Adrenal gland (tissue), 12 donors: Measurements from ENCODE around the gene NAALADL2. TPM values are rescaled to one million over a fixed set of nuclear protein-coding genes. Genes with fewer than 3 reads are reported as not detected.

ENCODE experiments used
- DNase-seq, 7 donors: peaks; one replicate each; pipeline ENCODE4 v3.0.0-alpha.2; 2019 to 2020
- H3K27ac ChIP-seq, 5 donors: fragments of 200-600 bp; sonication (generic) in 4 of 5; 1 replicate in 3 of 5; 2 replicates in 2 of 5; pipeline versions ENCODE4 v1.5.1 to v1.8.0; 2016 to 2020; ENCODE audit warnings: mild to moderate bottlenecking in 1 of 5
- H3K27me3 ChIP-seq: fragments of 200-600 bp; 2 replicates; pipeline ENCODE4 v1.8.0; 2021
- H3K36me3 ChIP-seq, 2 donors: fragments of 200-600 bp; replicated peaks in 1 of 2; 1 replicate in 1 of 2; 2 replicates in 1 of 2; pipeline versions ENCODE4 v1.5.1 to v1.8.0; 2018 to 2022
- H3K4me1 ChIP-seq, 2 donors: fragments of 200-600 bp; replicated peaks in 1 of 2; 1 replicate in 1 of 2; 2 replicates in 1 of 2; pipeline versions ENCODE4 v1.5.1 to v1.8.0; 2018 to 2021
- H3K4me3 ChIP-seq, 4 donors: fragments of 200-600 bp; sonication (generic) in 3 of 4; one replicate each; pipeline ENCODE4 v1.5.1; 2016 to 2018
- H3K9me3 ChIP-seq, 3 donors: fragments of 200-600 bp; sonication (generic) in 1 of 3; replicated peaks in 1 of 3; 1 replicate in 2 of 3; 2 replicates in 1 of 3; pipeline versions ENCODE4 v1.5.1 to v1.8.0; 2016 to 2021
- CTCF ChIP-seq, 6 experiments: fragments of 450-650 bp in 4 of 6; fragments of 200-600 bp in 2 of 6; sonication (generic) in 1 of 6; IDR thresholded peaks; 1 replicate in 5 of 6; 2 replicates in 1 of 6; pipeline versions ENCODE4 v1.5.1 to v1.8.0; 2016 to 2021; ENCODE audit warnings: antibody characterized with exemption in 6 of 6, mild to moderate bottlenecking in 2 of 6, moderate library complexity in 1 of 6
- POLR2A ChIP-seq, 2 donors: fragments of 450-650 bp; IDR thresholded peaks; one replicate each; pipeline ENCODE4 v1.6.1; 2017; ENCODE audit warnings: antibody characterized with exemption in 2 of 2, mild to moderate bottlenecking in 2 of 2, moderate library complexity in 1 of 2
- WGBS, 4 donors: extraction: QIAGEN DNeasy Blood & Tissue Kit in 2 of 4; methylation state at CpG; one replicate each; pipeline versions ENCODE4 v1.1.5 to v1.1.7; 2013 to 2017; 5-methylcytosine and 5-hydroxymethylcytosine counted together
- intact Hi-C, 2 donors: fragments of 100-400 bp; cut with DNase I; formaldehyde crosslinking; loops; one replicate each; pipeline versions ENCODE4 v1.14.1 to v1.15.0; 2022 to 2023
- polyA plus RNA-seq, 3 donors: library from polyadenylated mRNA; stranded (reverse); fragments of 200-250 nt in 2 of 3; fragments of 350-450 nt in 1 of 3; fragmentation: Illumina TruSeq in 1 of 3; extraction: RNeasy Lipid Tissue Mini Kit (QIAGEN cat#74804) in 1 of 3; gene quantifications; one replicate each; pipeline ENCODE4 v1.2.3, GENCODE V29; 2013 to 2014
- total RNA-seq, 9 donors: library from RNA; depleted of rRNA in 4 of 9; stranded (reverse); fragments of >200 nt in 4 of 9; fragments of 120-200 nt in 1 of 9; fragmentation: NEBNext Ultra II Directional in 1 of 9; extraction: Animal tissue kit (Norgen Biotek cat#: 25700) in 1 of 9; gene quantifications; one replicate each; pipeline versions ENCODE4 v1.1.0 to v1.2.4, GENCODE V29; 2013 to 2023
- donor health status: healthy with polysubstance abuse.
- donor health status: Bipolar disorder and iron deficiency.
- donor health status: DM: yes; HTN: yes; CAD: no.
- donor health status: DM: no; HTN: no; CAD: no.
- donor health status: DM: no; HTN: no; CAD: no.
- donor health status: DM: yes; HTN: yes; CAD: no.

Gene NAALADL2
- total and polyA plus RNA-seq, 12 donors: 0.24 to 7.8 (median 4.8) TPM

GRCh38 chr3:175552929-175553328, 693.8 kb downstream of the NAALADL2 start:
- TF ChIP-seq POLR2A (IDR thresholded peaks at IDR 0.05) (no peak), CTCF (IDR thresholded peaks at IDR 0.05) (no peak)
- H3K4me1 ChIP-seq: no peaks in the 10 kb centered on the region
- H3K9me3 ChIP-seq: no peaks in the 10 kb centered on the region
- H3K4me3 ChIP-seq: no peak overlapping the region
- no peak overlapping the region for H3K27ac ChIP-seq
- 52 to 82% (median 72%) methylated on average over 1 of the region's 1 CpG for whole genome bisulfite sequencing, 4 donors
- DNase-seq: no peak
- no peaks in the 10 kb centered on the region for H3K36me3 ChIP-seq
- no peaks in the 10 kb centered on the region for H3K27me3 ChIP-seq
- intact Hi-C loops: no loop called here

GRCh38 chr3:175554801-175555200, 695.7 kb downstream of the NAALADL2 start:
- intact Hi-C loops: no loop called here
- DNase-seq: no peak
- Histone ChIP-seq H3K27ac (no peak overlapping the region), H3K27me3 (no peaks in the 10 kb centered on the region), H3K9me3 (no peaks in the 10 kb centered on the region), H3K4me1 (no peaks in the 10 kb centered on the region), H3K36me3 (no peaks in the 10 kb centered on the region), H3K4me3 (no peak overlapping the region)
- no peak for TF ChIP-seq POLR2A (IDR thresholded peaks at IDR 0.05)
- TF ChIP-seq CTCF (IDR thresholded peaks at IDR 0.05): no peak

GRCh38 chr3:175558261-175558660, 699.1 kb downstream of the NAALADL2 start:
- no peak overlapping the region for H3K27ac ChIP-seq
- no peaks in the 10 kb centered on the region for H3K36me3 ChIP-seq
- WGBS, 4 donors: 68 to 88% (median 74%) methylated on average over 1 of the region's 1 CpG
- H3K27me3 ChIP-seq: no peaks in the 10 kb centered on the region
- H3K4me3 ChIP-seq: no peak overlapping the region
- intact Hi-C loops: no loop called here
- no peak for TF ChIP-seq CTCF (IDR thresholded peaks at IDR 0.05)
- no peak for TF ChIP-seq POLR2A (IDR thresholded peaks at IDR 0.05)
- H3K4me1 ChIP-seq: no peaks in the 10 kb centered on the region
- DNase-seq: no peak
- no peaks in the 10 kb centered on the region for H3K9me3 ChIP-seq

- Histone ChIP-seq H3K36me3 (no peaks in the 10 kb centered on the region), H3K9me3 (no peaks in the 10 kb centered on the region), H3K4me1 (no peaks in the 10 kb centered on the region), H3K4me3 (no peak overlapping the region), H3K27me3 (no peaks in the 10 kb centered on the region), H3K27ac (no peak overlapping the region)
- intact Hi-C loops: no loop called here
- TF ChIP-seq CTCF (IDR thresholded peaks at IDR 0.05) (no peak), POLR2A (IDR thresholded peaks at IDR 0.05) (no peak)
- DNase-seq: no peak
Measured at GRCh38 chr3:175564363-175564762, 705.2 kb downstream of the NAALADL2 start.
